Glutamatergic neuron (in vitro differentiated cells): ENCODE data around the gene PIK3R1. TPM values are rescaled to one million over a fixed set of nuclear protein-coding genes. Genes with fewer than 3 reads are reported as not detected.

Experiments
- DNase-seq: peaks from one replicate; pipeline ENCODE4 v3.0.0; 2022
- H3K27ac Mint-ChIP-seq: one replicate; pipeline ENCODE4 v1.8.0; 2020; ENCODE audit warnings: mild to moderate bottlenecking, mixed read lengths, inconsistent platforms; ENCODE audit not compliant: unreplicated experiment
- H3K27me3 Mint-ChIP-seq: one replicate; pipeline ENCODE4 v1.8.0; 2020; ENCODE audit warnings: mild to moderate bottlenecking, moderate library complexity, mixed read lengths, inconsistent platforms; ENCODE audit not compliant: unreplicated experiment
- H3K36me3 Mint-ChIP-seq: one replicate; pipeline ENCODE4 v1.8.0; 2020; ENCODE audit warnings: mild to moderate bottlenecking, mixed read lengths, inconsistent platforms; ENCODE audit not compliant: unreplicated experiment
- H3K4me1 Mint-ChIP-seq: one replicate; pipeline ENCODE4 v1.8.0; 2020; ENCODE audit warnings: mild to moderate bottlenecking, low read depth, mixed read lengths, inconsistent platforms; ENCODE audit not compliant: unreplicated experiment
- H3K4me3 Mint-ChIP-seq: one replicate; pipeline ENCODE4 v1.8.0; 2020; ENCODE audit warnings: mild to moderate bottlenecking, mixed read lengths, inconsistent platforms; ENCODE audit not compliant: unreplicated experiment
- H3K9me3 Mint-ChIP-seq: one replicate; pipeline ENCODE4 v1.8.0; 2020; ENCODE audit warnings: mild to moderate bottlenecking, moderate library complexity, mixed read lengths, inconsistent platforms; ENCODE audit not compliant: unreplicated experiment
- CTCF ChIP-seq: fragments of 200-600 bp; sonication (generic); IDR thresholded peaks from one replicate; pipeline ENCODE4 v1.5.0; 2021; ENCODE audit not compliant: partially characterized antibody, unreplicated experiment
- total RNA-seq: library from RNA; stranded (reverse); fragmentation: NEBNext Ultra II Directional; extraction: Animal tissue kit (Norgen Biotek cat#: 25700); gene quantifications from one replicate; pipeline ENCODE4 v1.2.1, GENCODE V29; 2021; ENCODE audit not compliant: unreplicated experiment

PIK3R1 gene
- total RNA-seq, 1 donor from 2014 or later, result 49.4 TPM

DNA sequence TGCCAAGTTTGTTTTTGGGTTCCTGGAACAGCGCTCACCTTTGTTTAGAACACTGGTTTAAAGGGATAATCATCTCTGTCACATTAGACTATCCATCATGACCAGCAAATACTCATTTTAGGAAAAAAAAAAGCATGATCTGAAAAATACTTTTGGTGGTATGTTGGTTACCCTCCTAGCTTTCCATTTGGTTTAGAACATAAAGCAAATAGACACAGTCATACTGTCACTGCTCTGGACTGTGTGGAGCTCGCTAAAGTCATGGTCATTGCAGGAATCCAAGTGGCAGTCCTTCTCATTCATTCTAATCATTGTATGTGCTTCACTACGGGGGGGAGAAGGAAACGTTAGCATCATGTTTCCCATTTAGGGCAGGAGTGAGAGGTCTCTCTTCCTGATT is 83.5 kb downstream of the PIK3R1 start:
- TF ChIP-seq CTCF, result no peak
- peaks cover 9% of the 10 kb centered on the region for H3K36me3 Mint-ChIP-seq
- peaks cover 3% of the 10 kb centered on the region for H3K4me1 Mint-ChIP-seq
- DNase-seq, result no peak
- no peak overlapping the region for H3K27ac Mint-ChIP-seq
- no peaks in the 10 kb centered on the region for H3K9me3 Mint-ChIP-seq
- no peaks in the 10 kb centered on the region for H3K27me3 Mint-ChIP-seq
- no peak overlapping the region for H3K4me3 Mint-ChIP-seq

GRCh38 chr5:68299575-68299974 is 84.0 kb downstream of the PIK3R1 start:
- H3K27ac Mint-ChIP-seq, result no peak overlapping the region
- no peak for TF ChIP-seq CTCF
- no peaks in the 10 kb centered on the region for H3K4me1 Mint-ChIP-seq
- no peaks in the 10 kb centered on the region for H3K9me3 Mint-ChIP-seq
- H3K4me3 Mint-ChIP-seq, result no peak overlapping the region
- H3K36me3 Mint-ChIP-seq, result peaks cover 9% of the 10 kb centered on the region
- DNase-seq, result no peak
- H3K27me3 Mint-ChIP-seq, result no peaks in the 10 kb centered on the region

DNA sequence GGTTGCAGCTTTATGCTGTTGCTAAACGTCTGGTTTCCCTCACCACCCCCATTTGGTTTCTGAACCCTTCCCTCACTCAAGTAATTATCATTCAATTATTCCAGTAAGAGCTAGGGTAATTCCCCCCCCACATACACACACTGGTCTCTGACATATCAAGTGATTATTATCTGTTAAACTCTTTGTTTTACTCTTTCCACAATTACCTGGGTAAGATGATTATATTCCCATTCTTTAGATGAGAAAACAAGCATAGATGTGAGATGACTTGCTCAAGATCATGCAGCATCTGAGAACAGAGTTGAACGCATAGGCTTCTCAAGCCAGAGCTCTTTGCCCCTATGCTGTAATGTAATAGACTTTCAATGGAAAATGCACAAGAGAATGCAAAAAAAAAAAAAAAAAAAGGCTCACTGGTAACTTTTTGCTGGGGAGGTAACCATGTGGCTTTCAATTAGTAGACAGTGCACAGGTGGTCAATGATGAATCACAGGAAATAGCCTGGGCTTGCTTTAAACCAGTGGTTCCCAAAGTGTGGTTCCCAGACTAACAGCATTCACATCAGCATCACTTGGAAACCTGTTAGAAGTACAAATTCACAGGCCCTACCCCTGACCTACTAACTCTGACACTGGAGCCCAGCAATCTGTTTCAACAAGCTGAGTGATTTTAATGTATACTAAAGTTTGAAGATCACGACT is 87.6 kb downstream of the PIK3R1 start:
- no peaks in the 10 kb centered on the region for H3K9me3 Mint-ChIP-seq
- H3K27me3 Mint-ChIP-seq, result no peaks in the 10 kb centered on the region
- no peak overlapping the region for H3K4me3 Mint-ChIP-seq
- no peak for DNase-seq
- peaks cover 4% of the 10 kb centered on the region for H3K36me3 Mint-ChIP-seq
- H3K27ac Mint-ChIP-seq, result no peak overlapping the region
- no peaks in the 10 kb centered on the region for H3K4me1 Mint-ChIP-seq
- TF ChIP-seq CTCF, result no peak

- no peaks in the 10 kb centered on the region for H3K4me1 Mint-ChIP-seq
- H3K27me3 Mint-ChIP-seq, result no peaks in the 10 kb centered on the region
- H3K9me3 Mint-ChIP-seq, result no peaks in the 10 kb centered on the region
- peaks cover 4% of the 10 kb centered on the region for H3K36me3 Mint-ChIP-seq
- no peak overlapping the region for H3K4me3 Mint-ChIP-seq
- no peak for TF ChIP-seq CTCF
- H3K27ac Mint-ChIP-seq, result no peak overlapping the region
- no peak for DNase-seq
Measured at GRCh38 chr5:68303754-68304420, 88.3 kb downstream of the PIK3R1 start.

DNA sequence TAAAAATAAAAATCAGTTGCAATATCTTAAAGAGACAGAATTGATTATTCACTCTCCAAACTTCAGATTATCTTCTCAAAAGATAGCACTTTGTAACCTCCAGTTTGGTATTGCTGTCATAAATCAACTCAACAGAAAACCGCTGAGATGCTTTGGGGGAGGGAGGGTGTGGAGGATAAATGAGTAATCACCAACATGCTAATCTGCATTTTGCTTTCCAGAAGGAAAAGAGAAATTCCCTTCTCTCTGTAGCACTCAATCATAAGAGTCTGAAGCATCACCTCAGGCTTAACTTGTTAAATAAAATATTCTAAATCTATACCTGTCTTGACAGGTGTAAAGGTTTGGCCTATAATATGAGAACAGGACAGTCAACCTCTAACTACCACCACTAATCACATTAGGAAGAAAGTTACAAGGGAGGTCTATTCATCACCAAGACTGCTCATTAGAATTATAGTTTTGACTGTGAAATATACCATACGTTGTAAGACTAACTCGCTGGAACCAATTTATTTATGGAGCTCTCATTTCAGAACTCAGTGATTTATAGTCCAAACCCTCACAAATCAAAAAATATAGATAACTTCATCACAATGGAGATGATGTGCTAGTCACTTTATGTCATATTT is 89.0 kb downstream of the PIK3R1 start:
- H3K4me1 Mint-ChIP-seq, result no peaks in the 10 kb centered on the region
- H3K9me3 Mint-ChIP-seq, result no peaks in the 10 kb centered on the region
- peaks cover 4% of the 10 kb centered on the region for H3K36me3 Mint-ChIP-seq
- H3K27me3 Mint-ChIP-seq, result no peaks in the 10 kb centered on the region
- TF ChIP-seq CTCF, result no peak
- no peak overlapping the region for H3K27ac Mint-ChIP-seq
- no peak for DNase-seq
- no peak overlapping the region for H3K4me3 Mint-ChIP-seq
